Right lobe of liver (tissue), 4 donors: ENCODE measurements around the gene CAPN3.

ENCODE experiments used
- CTCF ChIP-seq, 4 donors: fragments of 200-600 bp in 3 of 4; fragments of 450-650 bp in 1 of 4; IDR thresholded peaks; one replicate each; pipeline versions ENCODE4 v1.5.1 to v1.8.0; 2016 to 2022; ENCODE audit warnings: antibody characterized with exemption in 4 of 4, mild to moderate bottlenecking in 2 of 4
- POLR2A ChIP-seq: fragments of 450-650 bp; IDR thresholded peaks from one replicate; pipeline ENCODE4 v1.6.1; 2017; ENCODE audit warnings: antibody characterized with exemption, mild to moderate bottlenecking
- donor health status: DM: no; HTN: no; CAD: no.
- donor health status: DM: no; HTN: no; CAD: no.
- donor health status: DM: no; HTN: yes; CAD: no.

- TF ChIP-seq CTCF (IDR thresholded peaks at IDR 0.05) (no peak), POLR2A (no peak)
Measured at GRCh38 chr15:42355291-42355690, 4.0 kb upstream of the CAPN3 start.
